GM12891 (cell line): ENCODE measurements around the gene MTCH2.

Experiments
- PAX5 ChIP-seq: IDR thresholded peaks from 2 replicates; pipeline ENCODE4 v1.6.1; 2011; ENCODE audit warnings: low read length, moderate library complexity, mild to moderate bottlenecking; ENCODE audit not compliant: insufficient read depth, severe bottlenecking
- POLR2A ChIP-seq: IDR thresholded peaks from 2 replicates; pipeline ENCODE4 v1.6.1; 2011; ENCODE audit warnings: low read depth, low read length, control low read depth
- POLR2AphosphoS5 ChIP-seq: IDR thresholded peaks from 2 replicates; pipeline ENCODE4 v1.6.1; 2011; ENCODE audit warnings: low read depth, low read length, control low read depth
- POU2F2 ChIP-seq: IDR thresholded peaks from 2 replicates; pipeline ENCODE4 v1.6.1; 2011; ENCODE audit warnings: low read depth, mild to moderate bottlenecking, control low read depth, low read length, moderate library complexity
- SPI1 ChIP-seq: IDR thresholded peaks from 2 replicates; pipeline ENCODE4 v1.6.1; 2011; ENCODE audit warnings: low read depth, low read length, control low read depth
- TAF1 ChIP-seq: IDR thresholded peaks from 2 replicates; pipeline ENCODE4 v1.6.1; 2011; ENCODE audit warnings: low read depth, low read length, control low read depth

GRCh38 chr11:47689480-47689879 is 47.1 kb upstream of the MTCH2 start:
- no peak for TF ChIP-seq POLR2AphosphoS5
- TF ChIP-seq POLR2A, result no peak
- no peak for TF ChIP-seq PAX5
- TF ChIP-seq TAF1, result no peak
- no peak for TF ChIP-seq POU2F2
- no peak for TF ChIP-seq SPI1
